ENCODE results near the gene STK17A.
"Not testable (repeated sequence)": the region's sequence is repeated elsewhere in the genome, so short reads cannot be mapped to it uniquely, and the experiment has no call there.

STK17A gene

DNA sequence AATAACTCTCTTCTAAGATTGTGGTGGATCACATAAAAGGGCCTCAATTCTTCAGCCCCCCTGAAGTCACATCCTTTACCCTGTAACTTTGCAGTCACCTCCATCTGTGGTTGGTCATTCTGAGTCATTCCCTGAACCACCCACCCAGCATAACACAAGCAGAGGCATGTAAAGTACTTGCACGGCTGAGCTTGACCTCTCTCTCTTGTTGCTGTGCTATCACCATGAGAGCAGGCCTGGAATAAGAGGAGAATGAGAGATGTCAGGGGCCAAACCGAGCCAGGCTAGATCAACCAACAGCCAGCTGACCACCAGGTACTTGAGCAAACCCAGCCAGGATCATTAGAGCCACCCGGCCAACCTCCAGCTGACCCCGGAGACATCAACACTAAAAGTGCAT, 13.5 kb upstream of the STK17A start:
- H2AFZ ChIP-seq (ENCODE audit: low read depth): no peak overlapping the region
- TF ChIP-seq, protein P1, sequence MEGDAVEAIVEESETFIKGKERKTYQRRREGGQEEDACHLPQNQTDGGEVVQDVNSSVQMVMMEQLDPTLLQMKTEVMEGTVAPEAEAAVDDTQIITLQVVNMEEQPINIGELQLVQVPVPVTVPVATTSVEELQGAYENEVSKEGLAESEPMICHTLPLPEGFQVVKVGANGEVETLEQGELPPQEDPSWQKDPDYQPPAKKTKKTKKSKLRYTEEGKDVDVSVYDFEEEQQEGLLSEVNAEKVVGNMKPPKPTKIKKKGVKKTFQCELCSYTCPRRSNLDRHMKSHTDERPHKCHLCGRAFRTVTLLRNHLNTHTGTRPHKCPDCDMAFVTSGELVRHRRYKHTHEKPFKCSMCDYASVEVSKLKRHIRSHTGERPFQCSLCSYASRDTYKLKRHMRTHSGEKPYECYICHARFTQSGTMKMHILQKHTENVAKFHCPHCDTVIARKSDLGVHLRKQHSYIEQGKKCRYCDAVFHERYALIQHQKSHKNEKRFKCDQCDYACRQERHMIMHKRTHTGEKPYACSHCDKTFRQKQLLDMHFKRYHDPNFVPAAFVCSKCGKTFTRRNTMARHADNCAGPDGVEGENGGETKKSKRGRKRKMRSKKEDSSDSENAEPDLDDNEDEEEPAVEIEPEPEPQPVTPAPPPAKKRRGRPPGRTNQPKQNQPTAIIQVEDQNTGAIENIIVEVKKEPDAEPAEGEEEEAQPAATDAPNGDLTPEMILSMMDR (conservative IDR thresholded peaks at IDR 0.05; ENCODE audit: low read depth, low read length): no peak
- no peaks in the 10 kb centered on the region for H3K27me3 ChIP-seq (ENCODE audit: insufficient read depth, low read depth)
- H3K4me2 ChIP-seq: no peak overlapping the region
- H4K20me1 ChIP-seq (ENCODE audit: insufficient read depth): no peaks in the 10 kb centered on the region
- no peak overlapping the region for H3K4me3 ChIP-seq (IDR thresholded peaks at IDR 0.05; ENCODE audit: insufficient read depth, low read depth, low read length)
- no peak overlapping the region for H3K27ac ChIP-seq
- peaks cover 22% of the 10 kb centered on the region for H3K4me1 ChIP-seq (ENCODE audit: low read depth, poor library complexity, severe bottlenecking)
- no peak overlapping the region for H3K9ac ChIP-seq
- no peaks in the 10 kb centered on the region for H3K79me2 ChIP-seq (ENCODE audit: insufficient read depth, low read depth)
- H3K36me3 ChIP-seq (ENCODE audit: insufficient read depth): no peaks in the 10 kb centered on the region

GRCh38 chr7:43570688-43571365, 12.1 kb upstream of the STK17A start:
- TF ChIP-seq, protein P1 (conservative IDR thresholded peaks at IDR 0.05; ENCODE audit: low read depth, low read length): no peak
- no peak overlapping the region for H2AFZ ChIP-seq (ENCODE audit: low read depth)
- H3K27me3 ChIP-seq (ENCODE audit: insufficient read depth, low read depth): no peaks in the 10 kb centered on the region
- H3K36me3 ChIP-seq (ENCODE audit: insufficient read depth): no peaks in the 10 kb centered on the region
- H3K79me2 ChIP-seq (ENCODE audit: insufficient read depth, low read depth): no peaks in the 10 kb centered on the region
- H3K27ac ChIP-seq: no peak overlapping the region
- no peak overlapping the region for H3K4me3 ChIP-seq (IDR thresholded peaks at IDR 0.05; ENCODE audit: insufficient read depth, low read depth, low read length)
- H3K4me1 ChIP-seq (ENCODE audit: low read depth, poor library complexity, severe bottlenecking): peaks cover 22% of the 10 kb centered on the region
- H3K4me2 ChIP-seq: no peak overlapping the region
- H4K20me1 ChIP-seq (ENCODE audit: insufficient read depth): no peaks in the 10 kb centered on the region
- H3K9ac ChIP-seq: no peak overlapping the region

- Histone ChIP-seq H3K79me2 (ENCODE audit: insufficient read depth, low read depth) (no peaks in the 10 kb centered on the region), H3K4me2 (peak overlapping the region; percentile 41; the same call in 1 of the 2 replicates), H3K36me3 (ENCODE audit: insufficient read depth) (no peaks in the 10 kb centered on the region), H3K4me1 (ENCODE audit: low read depth, poor library complexity, severe bottlenecking) (peaks cover 22% of the 10 kb centered on the region), H3K27ac (peak overlapping the region; percentile 64; the same call in 1 of the 2 replicates), H2AFZ (ENCODE audit: low read depth) (no peak overlapping the region), H3K27me3 (ENCODE audit: insufficient read depth, low read depth) (no peaks in the 10 kb centered on the region), H3K9ac (no peak overlapping the region; the same call in 1 of the 2 replicates), H4K20me1 (ENCODE audit: insufficient read depth) (no peaks in the 10 kb centered on the region), H3K4me3 (IDR thresholded peaks at IDR 0.05; ENCODE audit: insufficient read depth, low read depth, low read length) (no peak overlapping the region)
- TF ChIP-seq, protein P1 (conservative IDR thresholded peaks at IDR 0.05; ENCODE audit: low read depth, low read length): no peak
These were observed 10.3 kb upstream of the STK17A start for GRCh38 chr7:43572516-43573049.

GRCh38 chr7:43573832-43574231, 9.1 kb upstream of the STK17A start:
- peaks cover 22% of the 10 kb centered on the region for H3K4me1 ChIP-seq (ENCODE audit: low read depth, poor library complexity, severe bottlenecking)
- H3K9ac ChIP-seq, H3K27ac ChIP-seq: not testable (repeated sequence)

DNA sequence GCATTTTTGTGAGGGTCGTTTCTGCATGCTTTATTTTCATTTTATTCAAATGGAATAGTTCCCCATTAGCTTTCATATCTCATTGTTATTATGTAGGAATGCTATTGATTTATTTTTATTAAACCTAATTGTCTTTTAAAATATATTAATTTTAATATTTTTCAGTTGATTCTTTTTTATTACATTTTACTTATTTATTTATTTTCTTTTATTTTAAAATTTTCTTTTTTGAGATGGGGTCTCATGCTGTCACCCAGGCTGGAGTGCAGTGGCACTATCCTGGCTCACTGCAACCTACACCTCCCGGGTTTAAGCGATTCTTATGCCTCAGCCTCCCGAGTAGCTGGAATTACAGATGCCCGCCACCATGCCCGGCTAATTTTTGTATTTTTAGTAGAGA, 7.4 kb upstream of the STK17A start:
- Histone ChIP-seq H3K27ac (no peak overlapping the region), H3K4me2 (no peak overlapping the region)
- TF ChIP-seq, protein P1 (conservative IDR thresholded peaks at IDR 0.05; ENCODE audit: low read depth, low read length): no peak

More at GRCh38 chr7:43573832-43574231, 9.1 kb upstream of the STK17A start:
- H2AFZ ChIP-seq (ENCODE audit: low read depth); H3K4me3 ChIP-seq (IDR thresholded peaks at IDR 0.05; ENCODE audit: insufficient read depth, low read depth, low read length); H3K4me2 ChIP-seq; H3K36me3 ChIP-seq (ENCODE audit: insufficient read depth); H3K79me2 ChIP-seq (ENCODE audit: insufficient read depth, low read depth); H3K27me3 ChIP-seq (ENCODE audit: insufficient read depth, low read depth); H4K20me1 ChIP-seq (ENCODE audit: insufficient read depth): not testable (repeated sequence)

More for the DNA sequence above, 7.4 kb upstream of the STK17A start:
- Histone ChIP-seq H2AFZ (ENCODE audit: low read depth) (no peak overlapping the region), H3K4me1 (ENCODE audit: low read depth, poor library complexity, severe bottlenecking) (peaks cover 22% of the 10 kb centered on the region), H4K20me1 (ENCODE audit: insufficient read depth) (no peaks in the 10 kb centered on the region), H3K79me2 (ENCODE audit: insufficient read depth, low read depth) (no peaks in the 10 kb centered on the region), H3K36me3 (ENCODE audit: insufficient read depth) (no peaks in the 10 kb centered on the region), H3K27me3 (ENCODE audit: insufficient read depth, low read depth) (no peaks in the 10 kb centered on the region), H3K4me3 (IDR thresholded peaks at IDR 0.05; ENCODE audit: insufficient read depth, low read depth, low read length) (no peak overlapping the region), H3K9ac (no peak overlapping the region)
